ENCODE results near the gene MAD1L1. TPM values are rescaled to one million over a fixed set of nuclear protein-coding genes. Genes with fewer than 3 reads are reported as not detected.

Gene MAD1L1
- total RNA-seq, 2 experiments from 2014 or later = 157 to 160 TPM

DNA sequence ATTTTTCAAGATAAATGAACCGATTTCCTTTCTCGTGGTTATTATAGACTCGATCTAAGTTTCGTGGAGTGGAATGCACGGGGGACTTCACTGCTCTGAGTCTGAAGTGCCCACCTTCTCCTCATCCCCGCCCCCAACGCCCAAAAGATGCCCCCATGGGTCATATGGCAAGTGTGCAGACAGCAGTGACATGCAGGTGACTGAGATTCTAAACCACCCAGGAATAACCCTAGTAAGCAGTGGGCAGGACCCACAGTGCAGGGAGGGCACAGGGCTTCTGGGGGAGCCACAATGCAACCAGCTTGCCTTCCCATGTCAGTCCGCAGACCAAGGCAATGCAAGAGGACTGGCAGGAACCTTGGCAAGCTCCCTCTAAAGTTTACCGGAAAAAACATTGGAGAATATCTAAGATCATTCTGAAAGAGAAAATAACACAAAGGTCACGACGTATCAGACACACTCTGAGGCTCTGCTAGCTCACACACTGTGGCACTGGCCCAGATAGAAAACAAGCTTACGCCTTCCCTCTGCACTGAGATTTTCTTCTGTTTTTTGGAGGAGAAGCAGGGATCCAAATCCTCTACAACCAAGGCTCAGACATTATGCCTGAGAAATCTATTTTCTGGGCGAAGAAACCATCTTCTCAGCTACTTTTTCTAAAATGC, 239.6 kb downstream of the MAD1L1 start:
- CTCF ChIA-PET = no interaction called here
- Mint-ChIP-seq H3K4me3 (no peak overlapping the region), H3K27me3 (no peaks in the 10 kb centered on the region)

DNA sequence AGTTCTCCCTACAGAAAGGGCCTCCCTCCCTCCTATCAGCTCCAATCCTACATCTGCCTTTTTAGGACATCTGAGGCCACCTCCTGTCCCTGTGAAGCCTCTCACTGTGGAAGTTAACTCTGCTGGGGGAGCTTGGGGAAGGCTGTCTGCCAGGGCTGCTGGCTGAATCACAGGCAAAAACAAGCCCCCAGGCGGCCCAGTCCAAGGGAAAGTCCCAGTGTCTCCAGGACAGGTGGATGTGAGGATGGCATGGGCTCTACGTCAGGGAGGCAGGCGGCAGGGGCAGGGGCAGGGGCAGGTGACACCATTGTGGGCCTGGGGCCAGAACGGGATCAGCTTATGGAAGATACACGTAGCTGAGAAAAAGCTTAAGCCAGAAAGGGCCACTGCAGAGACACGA, 240.2 kb downstream of the MAD1L1 start:
- Mint-ChIP-seq H3K4me3 (no peak overlapping the region), H3K27ac (no peak overlapping the region), H3K4me1 (ENCODE audit: low read depth) (peaks cover 17% of the 10 kb centered on the region), H3K27me3 (no peaks in the 10 kb centered on the region), H3K36me3 (ENCODE audit: low read depth) (no peaks in the 10 kb centered on the region), H3K9me3 (no peaks in the 10 kb centered on the region)
- no peak overlapping the region for H3K27ac ChIP-seq (ENCODE audit: low read depth in 1 of 2, low read length in 2 of 2)
- TF ChIP-seq, protein P1, sequence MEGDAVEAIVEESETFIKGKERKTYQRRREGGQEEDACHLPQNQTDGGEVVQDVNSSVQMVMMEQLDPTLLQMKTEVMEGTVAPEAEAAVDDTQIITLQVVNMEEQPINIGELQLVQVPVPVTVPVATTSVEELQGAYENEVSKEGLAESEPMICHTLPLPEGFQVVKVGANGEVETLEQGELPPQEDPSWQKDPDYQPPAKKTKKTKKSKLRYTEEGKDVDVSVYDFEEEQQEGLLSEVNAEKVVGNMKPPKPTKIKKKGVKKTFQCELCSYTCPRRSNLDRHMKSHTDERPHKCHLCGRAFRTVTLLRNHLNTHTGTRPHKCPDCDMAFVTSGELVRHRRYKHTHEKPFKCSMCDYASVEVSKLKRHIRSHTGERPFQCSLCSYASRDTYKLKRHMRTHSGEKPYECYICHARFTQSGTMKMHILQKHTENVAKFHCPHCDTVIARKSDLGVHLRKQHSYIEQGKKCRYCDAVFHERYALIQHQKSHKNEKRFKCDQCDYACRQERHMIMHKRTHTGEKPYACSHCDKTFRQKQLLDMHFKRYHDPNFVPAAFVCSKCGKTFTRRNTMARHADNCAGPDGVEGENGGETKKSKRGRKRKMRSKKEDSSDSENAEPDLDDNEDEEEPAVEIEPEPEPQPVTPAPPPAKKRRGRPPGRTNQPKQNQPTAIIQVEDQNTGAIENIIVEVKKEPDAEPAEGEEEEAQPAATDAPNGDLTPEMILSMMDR (IDR thresholded peaks at IDR 0.05) = no peak
- H3K4me3 ChIP-seq (ENCODE audit: low read length) = no peak overlapping the region
- ATAC-seq (ENCODE audit: poor library complexity) (no peak), DNase-seq (no peak)
- CTCF ChIA-PET = no interaction called here
- POLR2A ChIA-PET = no interaction called here
- H3K4me1 ChIP-seq (ENCODE audit: insufficient read depth, low read length) = peaks cover 15% of the 10 kb centered on the region
- intact Hi-C loops (cut with DNase I, micrococcal nuclease) = no loop called here
- no peaks in the 10 kb centered on the region for H3K36me3 ChIP-seq (ENCODE audit: insufficient read depth, low read length)
- no peaks in the 10 kb centered on the region for H3K27me3 ChIP-seq (ENCODE audit: control insufficient read depth in 1 of 2, insufficient read depth in 2 of 2, low read length in 2 of 2)
- H3K9me3 ChIP-seq (ENCODE audit: control insufficient read depth in 1 of 2, insufficient read depth in 1 of 2, low read length in 2 of 2) = no peaks in the 10 kb centered on the region

More for the DNA sequence above, 239.6 kb downstream of the MAD1L1 start:
- DNase-seq = no peak
- peaks cover 9% of the 10 kb centered on the region for H3K4me1 ChIP-seq (ENCODE audit: insufficient read depth, low read length)
- POLR2A ChIA-PET = no interaction called here
- H3K36me3 ChIP-seq (ENCODE audit: insufficient read depth, low read length) = no peaks in the 10 kb centered on the region
- no peak overlapping the region for H3K27ac ChIP-seq (ENCODE audit: low read depth in 1 of 2, low read length in 2 of 2)
- TF ChIP-seq, protein P1 (IDR thresholded peaks at IDR 0.05) = no peak
- H3K4me1 Mint-ChIP-seq (ENCODE audit: low read depth) = peaks cover 12% of the 10 kb centered on the region
- H3K9me3 ChIP-seq (ENCODE audit: control insufficient read depth in 1 of 2, insufficient read depth in 1 of 2, low read length in 2 of 2) = no peaks in the 10 kb centered on the region
- H3K9me3 Mint-ChIP-seq = no peaks in the 10 kb centered on the region
- intact Hi-C loops (cut with DNase I, micrococcal nuclease) = no loop called here
- no peak overlapping the region for H3K4me3 ChIP-seq (ENCODE audit: low read length)
- no peaks in the 10 kb centered on the region for H3K27me3 ChIP-seq (ENCODE audit: control insufficient read depth in 1 of 2, insufficient read depth in 2 of 2, low read length in 2 of 2)
- no peak overlapping the region for H3K27ac Mint-ChIP-seq
- no peaks in the 10 kb centered on the region for H3K36me3 Mint-ChIP-seq (ENCODE audit: low read depth)
- ATAC-seq (ENCODE audit: poor library complexity) = no peak

DNA sequence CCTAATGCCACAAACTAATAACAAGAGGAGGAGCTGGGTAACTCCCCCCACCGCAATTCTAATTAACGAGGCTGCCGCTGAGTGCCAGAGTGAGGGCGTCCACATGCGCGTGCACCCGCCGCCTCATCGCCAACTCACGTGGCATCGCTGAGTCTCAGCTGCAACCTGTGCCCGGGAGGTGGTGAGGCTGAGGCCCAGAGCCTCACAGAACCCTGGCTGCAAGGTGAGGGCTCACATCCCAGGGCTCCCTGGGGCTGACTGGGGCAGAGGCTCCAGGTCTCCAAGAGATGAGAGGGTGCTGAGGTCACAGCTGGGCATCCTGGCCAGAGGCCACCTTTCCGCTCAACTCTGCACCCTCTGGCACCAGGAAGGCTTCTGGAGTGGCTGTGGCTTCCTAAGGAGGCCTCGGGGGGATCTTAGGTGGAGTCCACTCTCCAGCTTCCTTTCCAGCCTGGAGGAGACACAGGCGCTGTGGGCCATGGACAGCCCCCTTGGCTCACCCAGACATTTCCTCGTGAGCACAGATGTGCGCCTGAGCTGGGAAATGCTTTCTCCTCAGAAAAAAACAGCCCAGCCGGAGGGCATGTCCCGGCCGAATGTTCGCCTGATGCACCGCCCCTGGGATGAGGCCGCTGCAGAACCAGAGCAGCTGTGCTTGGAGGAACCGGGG, 242.6 kb downstream of the MAD1L1 start:
- no peak overlapping the region for H3K4me3 Mint-ChIP-seq
- intact Hi-C loops (cut with DNase I, micrococcal nuclease) = no loop called here
- no peak overlapping the region for H3K4me3 ChIP-seq (ENCODE audit: low read length)
- H3K27me3 Mint-ChIP-seq = no peaks in the 10 kb centered on the region
- no peaks in the 10 kb centered on the region for H3K36me3 Mint-ChIP-seq (ENCODE audit: low read depth)
- H3K27ac Mint-ChIP-seq = no peak overlapping the region
- H3K4me1 ChIP-seq (ENCODE audit: insufficient read depth, low read length) = peaks cover 35% of the 10 kb centered on the region
- no peaks in the 10 kb centered on the region for H3K36me3 ChIP-seq (ENCODE audit: insufficient read depth, low read length)
- peaks cover 37% of the 10 kb centered on the region for H3K4me1 Mint-ChIP-seq (ENCODE audit: low read depth)
- TF ChIP-seq, protein P1 (IDR thresholded peaks at IDR 0.05) = no peak
- no peak for ATAC-seq (ENCODE audit: poor library complexity)
- H3K27me3 ChIP-seq (ENCODE audit: control insufficient read depth in 1 of 2, insufficient read depth in 2 of 2, low read length in 2 of 2) = no peaks in the 10 kb centered on the region
- DNase-seq = no peak
- ChIA-PET POLR2A (no interaction called here), CTCF (no interaction called here)
- no peak overlapping the region for H3K27ac ChIP-seq (ENCODE audit: low read depth in 1 of 2, low read length in 2 of 2)
- H3K9me3 ChIP-seq (ENCODE audit: control insufficient read depth in 1 of 2, insufficient read depth in 1 of 2, low read length in 2 of 2) = no peaks in the 10 kb centered on the region
- H3K9me3 Mint-ChIP-seq = no peaks in the 10 kb centered on the region
